Vagina (tissue), 2 donors: Measurements from ENCODE around the gene LYL1. TPM values are rescaled to one million over a fixed set of nuclear protein-coding genes. Genes with fewer than 3 reads are reported as not detected.

ENCODE experiments used
- DNase-seq, 2 donors: peaks; one replicate each; pipeline ENCODE4 v3.0.0-alpha.2; 2017; ENCODE audit errors: extremely low spot score in 2 of 2
- H3K27ac ChIP-seq: fragments of 200-600 bp; sonication (generic); one replicate; pipeline ENCODE4 v1.5.1; 2019
- H3K27me3 ChIP-seq: fragments of 200-600 bp; sonication (generic); one replicate; pipeline ENCODE4 v1.5.1; 2019
- H3K36me3 ChIP-seq, 2 donors: fragments of 200-600 bp; sonication (generic); one replicate each; pipeline ENCODE4 v1.5.1; 2017 to 2019
- H3K4me1 ChIP-seq: fragments of 200-600 bp; sonication (generic); one replicate; pipeline ENCODE4 v1.5.1; 2019
- H3K4me3 ChIP-seq, 2 donors: fragments of 200-600 bp; sonication (generic); 1 replicate in 1 of 2; 2 replicates in 1 of 2; pipeline ENCODE4 v1.5.1; 2016 to 2019
- H3K9me3 ChIP-seq: fragments of 200-600 bp; sonication (generic); one replicate; pipeline ENCODE4 v1.5.1; 2019
- CTCF ChIP-seq, 3 experiments: fragments of 450-650 bp in 2 of 3; fragments of 200-600 bp in 1 of 3; sonication (generic) in 1 of 3; IDR thresholded peaks; one replicate each; pipeline ENCODE4 v1.5.1; 2017 to 2019; ENCODE audit warnings: antibody characterized with exemption in 3 of 3, mild to moderate bottlenecking in 2 of 3, moderate library complexity in 2 of 3
- POLR2A ChIP-seq, 2 donors: fragments of 450-650 bp; IDR thresholded peaks; one replicate each; pipeline ENCODE4 v1.6.1; 2017; ENCODE audit warnings: antibody characterized with exemption in 2 of 2, mild to moderate bottlenecking in 2 of 2, moderate library complexity in 2 of 2
- POLR2AphosphoS5 ChIP-seq, 2 donors: sonication (generic); formaldehyde crosslinking; IDR thresholded peaks; one replicate each; pipeline ENCODE4 v1.9.0; 2017; ENCODE audit warnings: antibody characterized with exemption in 2 of 2, mild to moderate bottlenecking in 2 of 2, low read depth in 1 of 2; ENCODE audit not compliant: insufficient read depth in 1 of 2
- intact Hi-C: fragments of 100-400 bp; cut with DNase I; formaldehyde crosslinking; loops from one replicate; pipeline ENCODE4 v1.15.1; 2023
- total RNA-seq: library from RNA; depleted of rRNA; stranded (reverse); fragments of >200 nt; gene quantifications from one replicate; pipeline ENCODE4 v1.2.3, GENCODE V29; 2016

The LYL1 gene
- total RNA-seq, 1 donor from 2014 or later = 11.5 TPM

GRCh38 chr19:13117176-13117771 lies 14.6 kb upstream of the LYL1 start:
- intact Hi-C loops = no loop called here
- peak overlapping the region; percentile 92 to 99 for H3K4me3 ChIP-seq
- H3K9me3 ChIP-seq = no peaks in the 10 kb centered on the region
- TF ChIP-seq POLR2AphosphoS5 (IDR thresholded peaks at IDR 0.05; ENCODE audit: insufficient read depth in 1 of 2, low read depth in 1 of 2) (no peak), CTCF (IDR thresholded peaks at IDR 0.05) (no peak), POLR2A (IDR thresholded peaks at IDR 0.05) (no peak)
- peaks cover 0 to 17% of the 10 kb centered on the region in 2 donors for H3K36me3 ChIP-seq
- peaks cover 58% of the 10 kb centered on the region for H3K4me1 ChIP-seq
- peak overlapping the region; percentile 78 for H3K27ac ChIP-seq
- no peak for DNase-seq
- no peaks in the 10 kb centered on the region for H3K27me3 ChIP-seq

- TF ChIP-seq POLR2A (IDR thresholded peaks at IDR 0.05) = no peak
- peak in 1 of 3 experiments; percentile 5 for TF ChIP-seq CTCF (IDR thresholded peaks at IDR 0.05)
- TF ChIP-seq POLR2AphosphoS5 (IDR thresholded peaks at IDR 0.05; ENCODE audit: insufficient read depth in 1 of 2, low read depth in 1 of 2) = peak; percentile 87 to 96
- peak within 1 kb of the TSS; percentile 78 for H3K27ac ChIP-seq
- no peak for DNase-seq
- no peaks in the 10 kb centered on the region for H3K27me3 ChIP-seq
- H3K4me3 ChIP-seq = peak within 1 kb of the TSS; percentile 92 to 99
- H3K4me1 ChIP-seq = peaks cover 52% of the 10 kb centered on the region
- no peaks in the 10 kb centered on the region for H3K9me3 ChIP-seq
- H3K36me3 ChIP-seq = peaks cover 0 to 20% of the 10 kb centered on the region in 2 donors
- intact Hi-C loops = no loop called here
These were observed 13.9 kb upstream of the LYL1 start, which contains the start of gene TRMT1 for GRCh38 chr19:13116282-13117175. Gene TRMT1 (minus strand): TSS chr19:13116740. CDS start chr19:13116399, 341 bp downstream.

- TF ChIP-seq CTCF (IDR thresholded peaks at IDR 0.05) (no peak), POLR2A (IDR thresholded peaks at IDR 0.05) (no peak), POLR2AphosphoS5 (IDR thresholded peaks at IDR 0.05; ENCODE audit: insufficient read depth in 1 of 2, low read depth in 1 of 2) (no peak)
- Histone ChIP-seq H3K4me3 (peak overlapping the region; percentile 92 to 99), H3K27me3 (no peaks in the 10 kb centered on the region), H3K36me3 (peaks cover 0 to 20% of the 10 kb centered on the region in 2 donors), H3K4me1 (peaks cover 52% of the 10 kb centered on the region), H3K27ac (peak overlapping the region; percentile 78), H3K9me3 (no peaks in the 10 kb centered on the region)
- DNase-seq = no peak
- intact Hi-C loops = no loop called here
These were observed 13.3 kb upstream of the LYL1 start for GRCh38 chr19:13115936-13116281.

- intact Hi-C loops = no loop called here
- TF ChIP-seq POLR2AphosphoS5 (IDR thresholded peaks at IDR 0.05; ENCODE audit: insufficient read depth in 1 of 2, low read depth in 1 of 2) (no peak), POLR2A (IDR thresholded peaks at IDR 0.05) (no peak), CTCF (IDR thresholded peaks at IDR 0.05) (no peak)
- peaks cover 0 to 35% of the 10 kb centered on the region in 2 donors for H3K36me3 ChIP-seq
- H3K4me3 ChIP-seq = no peak overlapping the region
- peaks cover 25% of the 10 kb centered on the region for H3K4me1 ChIP-seq
- DNase-seq = no peak
- no peaks in the 10 kb centered on the region for H3K27me3 ChIP-seq
- H3K9me3 ChIP-seq = no peaks in the 10 kb centered on the region
- H3K27ac ChIP-seq = no peak overlapping the region
These were observed 9.9 kb upstream of the LYL1 start for GRCh38 chr19:13112555-13112954.
